ENCODE measurements around the gene TTC36.
"Not testable (repeated sequence)": the region's sequence is repeated elsewhere in the genome, so short reads cannot be mapped to it uniquely, and the experiment has no call there.

Gene TTC36

GRCh38 chr11:118532852-118533768 lies 5.8 kb downstream of the TTC36 start:
- no peak for DNase-seq

GRCh38 chr11:118533769-118534729 lies 6.8 kb downstream of the TTC36 start:
- no peak for DNase-seq

- DNase-seq, result no peak
These were observed 8.0 kb downstream of the TTC36 start for GRCh38 chr11:118535261-118535660.

- no peak for DNase-seq
These were observed 9.5 kb downstream of the TTC36 start for GRCh38 chr11:118536726-118537125.

- no peak for DNase-seq
These were observed 10.2 kb downstream of the TTC36 start for GRCh38 chr11:118537409-118537980.

- DNase-seq, result no peak
These were observed 16.9 kb downstream of the TTC36 start for GRCh38 chr11:118544010-118544646.

- no peak for DNase-seq
These were observed 17.4 kb downstream of the TTC36 start for GRCh38 chr11:118544647-118545010.

GRCh38 chr11:118545533-118545932 lies 18.3 kb downstream of the TTC36 start:
- DNase-seq, result no peak

GRCh38 chr11:118547132-118547531 lies 19.9 kb downstream of the TTC36 start:
- no peak for DNase-seq

- DNase-seq, result no peak
These were observed 25.1 kb downstream of the TTC36 start for GRCh38 chr11:118552341-118552740.

GRCh38 chr11:118560806-118561205 lies 33.5 kb downstream of the TTC36 start:
- DNase-seq, result no peak

GRCh38 chr11:118565051-118565450 lies 37.8 kb downstream of the TTC36 start:
- no peak for DNase-seq

- DNase-seq, result no peak
These were observed 42.4 kb downstream of the TTC36 start for GRCh38 chr11:118569670-118570069.

GRCh38 chr11:118570787-118571186 lies 43.5 kb downstream of the TTC36 start:
- no peak for DNase-seq

- peak; percentile 17 for DNase-seq
These were observed 44.4 kb downstream of the TTC36 start for GRCh38 chr11:118571701-118572060.

- peak; percentile 78 for DNase-seq
These were observed 45.0 kb downstream of the TTC36 start, which contains the start of gene ARCN1 for GRCh38 chr11:118572061-118572980. TSS of gene ARCN1 (plus strand) at chr11:118572409. CDS start at chr11:118572548, 139 bp downstream.

- peak; percentile 58 for DNase-seq
These were observed 45.8 kb downstream of the TTC36 start for GRCh38 chr11:118572981-118573550.

GRCh38 chr11:118574636-118575035 lies 47.4 kb downstream of the TTC36 start:
- DNase-seq, result no peak

- DNase-seq, result not testable (repeated sequence)
These were observed 50.7 kb downstream of the TTC36 start for GRCh38 chr11:118577995-118578394.

Measured in fibroblast of skin of back (primary cell).